ENCODE results near the gene GRIPAP1. TPM values are rescaled to one million over a fixed set of nuclear protein-coding genes. Genes with fewer than 3 reads are reported as not detected.

The GRIPAP1 gene
- total and polyA plus RNA-seq, 2 of the 13 experiments (the other 11 are each of a cell fraction or from before 2014, with no cell fraction given): 16.1 to 22.6 TPM

DNA sequence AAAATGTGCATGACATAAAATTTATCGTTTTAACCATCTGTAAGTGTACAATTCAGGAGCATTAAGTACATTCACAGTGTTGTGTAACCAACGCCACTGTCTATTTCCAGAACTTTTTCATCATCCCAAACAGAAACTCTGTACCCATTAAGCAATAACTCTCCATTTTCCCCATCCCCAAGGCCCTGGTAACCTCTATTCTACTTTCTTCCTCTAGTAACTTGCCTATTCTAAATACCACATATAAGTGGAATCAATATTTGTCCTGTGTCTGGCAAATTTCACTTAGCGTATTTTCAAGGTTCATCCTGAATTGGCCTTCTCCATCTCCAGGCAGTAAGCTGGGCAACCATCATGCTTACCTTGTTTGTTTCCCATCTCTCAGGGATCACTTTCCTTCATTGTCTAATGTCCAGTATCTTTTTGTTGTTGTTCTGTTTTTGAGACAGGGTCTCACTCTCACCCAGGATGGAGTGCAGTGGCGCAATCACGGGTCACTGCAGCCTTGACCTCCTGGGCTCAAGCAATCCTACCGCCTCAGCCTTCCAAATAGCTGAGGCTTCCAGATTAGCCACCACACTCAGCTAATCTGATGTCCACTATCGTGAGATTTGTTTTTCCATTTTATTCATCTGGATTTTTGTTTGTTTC lies 17.7 kb upstream of the GRIPAP1 start (continued):
- TF ChIP-seq SIN3B (IDR thresholded peaks at IDR 0.05; ENCODE audit: low read length) (no peak), RFX5 (IDR thresholded peaks at IDR 0.05; ENCODE audit: low read depth, low read length) (no peak), HDAC2 (CRISPR knock-in tag; IDR thresholded peaks at IDR 0.05) (peak; percentile 41; the same call in 1 of the 2 replicates), ZNF230 (CRISPR knock-in tag; IDR thresholded peaks at IDR 0.05) (no peak), HNRNPH1 (optimal IDR thresholded peaks at IDR 0.05; ENCODE audit: low read depth, low read length) (no peak), THAP11 (CRISPR knock-in tag; IDR thresholded peaks at IDR 0.05) (0 out of 2 replicates have a peak, but pooled peaks have one; percentile 7), ZNF75D (CRISPR knock-in tag; IDR thresholded peaks at IDR 0.05; ENCODE audit: borderline replicate concordance) (no peak), GPN1 (CRISPR knock-in tag; IDR thresholded peaks at IDR 0.05; ENCODE audit: borderline replicate concordance) (no peak), CREM (IDR thresholded peaks at IDR 0.05) (peak; percentile 43; the same call in 1 of the 2 replicates), CREM (CRISPR knock-in tag; IDR thresholded peaks at IDR 0.05) (no peak), RXRA (CRISPR knock-in tag; IDR thresholded peaks at IDR 0.05) (peak; percentile 30; the same call in 1 of the 2 replicates), ZFY (CRISPR knock-in tag; IDR thresholded peaks at IDR 0.05) (no peak), GATA4 (IDR thresholded peaks at IDR 0.05; ENCODE audit: borderline replicate concordance, low read depth) (no peak), BCL6 (CRISPR knock-in tag; IDR thresholded peaks at IDR 0.05) (peak; percentile 81), EP300 (IDR thresholded peaks at IDR 0.05; ENCODE audit: low read depth in 2 of 2, low read length in 2 of 2) (peak in 1 of 2 experiments; percentile 51; a peak in 1 of 4 replicates), EP300 (CRISPR knock-in tag; IDR thresholded peaks at IDR 0.05; ENCODE audit: borderline replicate concordance) (no peak), ZBTB8A (CRISPR knock-in tag; IDR thresholded peaks at IDR 0.05; ENCODE audit: borderline replicate concordance, low read depth) (no peak), PPARG (CRISPR knock-in tag; conservative IDR thresholded peaks at IDR 0.05) (peak; percentile 83), POLR2A (IDR thresholded peaks at IDR 0.05; ENCODE audit: insufficient read depth in 1 of 2, low read depth in 2 of 2, low read length in 2 of 2) (no peak), CREBL2 (CRISPR knock-in tag; IDR thresholded peaks at IDR 0.05; ENCODE audit: borderline replicate concordance) (no peak), GABPA (IDR thresholded peaks at IDR 0.05; ENCODE audit: low read depth, low read length) (no peak), GABPA (CRISPR knock-in tag; IDR thresholded peaks at IDR 0.05; ENCODE audit: low read depth) (no peak), MXI1 (IDR thresholded peaks at IDR 0.05; ENCODE audit: borderline replicate concordance, low read depth, low read length) (no peak), TEAD3 (CRISPR knock-in tag; optimal IDR thresholded peaks at IDR 0.05; ENCODE audit: borderline replicate concordance) (peak; percentile 16), ISX (CRISPR knock-in tag; conservative IDR thresholded peaks at IDR 0.05) (no peak), ARID5B (CRISPR knock-in tag; IDR thresholded peaks at IDR 0.05) (peak; percentile 57)
- TF ChIP-seq, protein P1, sequence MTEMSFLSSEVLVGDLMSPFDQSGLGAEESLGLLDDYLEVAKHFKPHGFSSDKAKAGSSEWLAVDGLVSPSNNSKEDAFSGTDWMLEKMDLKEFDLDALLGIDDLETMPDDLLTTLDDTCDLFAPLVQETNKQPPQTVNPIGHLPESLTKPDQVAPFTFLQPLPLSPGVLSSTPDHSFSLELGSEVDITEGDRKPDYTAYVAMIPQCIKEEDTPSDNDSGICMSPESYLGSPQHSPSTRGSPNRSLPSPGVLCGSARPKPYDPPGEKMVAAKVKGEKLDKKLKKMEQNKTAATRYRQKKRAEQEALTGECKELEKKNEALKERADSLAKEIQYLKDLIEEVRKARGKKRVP (CRISPR knock-in tag; IDR thresholded peaks at IDR 0.05): peak in 1 of 2 experiments; percentile 44; a peak in 1 of 4 replicates
- TF ChIP-seq, protein P2, sequence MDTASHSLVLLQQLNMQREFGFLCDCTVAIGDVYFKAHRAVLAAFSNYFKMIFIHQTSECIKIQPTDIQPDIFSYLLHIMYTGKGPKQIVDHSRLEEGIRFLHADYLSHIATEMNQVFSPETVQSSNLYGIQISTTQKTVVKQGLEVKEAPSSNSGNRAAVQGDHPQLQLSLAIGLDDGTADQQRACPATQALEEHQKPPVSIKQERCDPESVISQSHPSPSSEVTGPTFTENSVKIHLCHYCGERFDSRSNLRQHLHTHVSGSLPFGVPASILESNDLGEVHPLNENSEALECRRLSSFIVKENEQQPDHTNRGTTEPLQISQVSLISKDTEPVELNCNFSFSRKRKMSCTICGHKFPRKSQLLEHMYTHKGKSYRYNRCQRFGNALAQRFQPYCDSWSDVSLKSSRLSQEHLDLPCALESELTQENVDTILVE (CRISPR knock-in tag; IDR thresholded peaks at IDR 0.05): 0 out of 2 replicates have a peak, but pooled peaks have one; percentile 11
